ENCODE measurements around the gene NOX3.
"Not testable (repeated sequence)": the region's sequence is repeated elsewhere in the genome, so short reads cannot be mapped to it uniquely, and the experiment has no call there.

NOX3 gene

GRCh38 chr6:155466539-155466938 lies 10.9 kb upstream of the NOX3 start:
- no peak for DNase-seq (ENCODE audit: low spot score)

- no peak for DNase-seq (ENCODE audit: low spot score)
Observed at GRCh38 chr6:155461556-155461955, 5.9 kb upstream of the NOX3 start.

GRCh38 chr6:155454471-155454870 lies 1.2 kb downstream of the NOX3 start:
- no peak for DNase-seq (ENCODE audit: low spot score)

GRCh38 chr6:155454008-155454407 lies 1.6 kb downstream of the NOX3 start:
- DNase-seq (ENCODE audit: low spot score): no peak

- DNase-seq (ENCODE audit: low spot score): no peak
Observed at GRCh38 chr6:155452576-155452975, 3.1 kb downstream of the NOX3 start.

- DNase-seq (ENCODE audit: low spot score): not testable (repeated sequence)
Observed at GRCh38 chr6:155451530-155451929, 4.1 kb downstream of the NOX3 start.

GRCh38 chr6:155450240-155450581 lies 5.4 kb downstream of the NOX3 start:
- no peak for DNase-seq (ENCODE audit: low spot score)

- DNase-seq (ENCODE audit: low spot score): no peak
Observed at GRCh38 chr6:155449450-155450239, 6.0 kb downstream of the NOX3 start.

- DNase-seq (ENCODE audit: low spot score): no peak
Observed at GRCh38 chr6:155448668-155449449, 6.8 kb downstream of the NOX3 start.

GRCh38 chr6:155447949-155448348 lies 7.7 kb downstream of the NOX3 start:
- DNase-seq (ENCODE audit: low spot score): no peak

- DNase-seq (ENCODE audit: low spot score): no peak
Observed at GRCh38 chr6:155444952-155445903, 10.4 kb downstream of the NOX3 start.

GRCh38 chr6:155444120-155444917 lies 11.3 kb downstream of the NOX3 start:
- DNase-seq (ENCODE audit: low spot score): no peak

GRCh38 chr6:155443168-155443567 lies 12.5 kb downstream of the NOX3 start:
- no peak for DNase-seq (ENCODE audit: low spot score)

GRCh38 chr6:155442562-155442961 lies 13.1 kb downstream of the NOX3 start:
- DNase-seq (ENCODE audit: low spot score): no peak

GRCh38 chr6:155441112-155441465 lies 14.6 kb downstream of the NOX3 start:
- DNase-seq (ENCODE audit: low spot score): no peak

- DNase-seq (ENCODE audit: low spot score): no peak
Observed at GRCh38 chr6:155440398-155441111, 15.1 kb downstream of the NOX3 start.

GRCh38 chr6:155439376-155439775 lies 16.3 kb downstream of the NOX3 start:
- DNase-seq (ENCODE audit: low spot score): peak; percentile 27

- DNase-seq (ENCODE audit: low spot score): no peak
Observed at GRCh38 chr6:155436981-155437749, 18.5 kb downstream of the NOX3 start.

GRCh38 chr6:155434829-155435423 lies 20.7 kb downstream of the NOX3 start:
- DNase-seq (ENCODE audit: low spot score): no peak

- no peak for DNase-seq (ENCODE audit: low spot score)
Observed at GRCh38 chr6:155434096-155434495, 21.5 kb downstream of the NOX3 start.

Data from germinal center (tissue), 1 donor.